Mammary microvascular endothelial cell (primary cell): ENCODE data around the gene PRDM9. TPM values are rescaled to one million over a fixed set of nuclear protein-coding genes. Genes with fewer than 3 reads are reported as not detected.

ENCODE experiments used
- total RNA-seq: library from RNA; depleted of rRNA; stranded (reverse); fragments of >200 nt; gene quantifications from 2 replicates; pipeline ENCODE4 v1.2.3, GENCODE V29; 2015

PRDM9 gene
- not detected in 2 replicates for total RNA-seq

DNA sequence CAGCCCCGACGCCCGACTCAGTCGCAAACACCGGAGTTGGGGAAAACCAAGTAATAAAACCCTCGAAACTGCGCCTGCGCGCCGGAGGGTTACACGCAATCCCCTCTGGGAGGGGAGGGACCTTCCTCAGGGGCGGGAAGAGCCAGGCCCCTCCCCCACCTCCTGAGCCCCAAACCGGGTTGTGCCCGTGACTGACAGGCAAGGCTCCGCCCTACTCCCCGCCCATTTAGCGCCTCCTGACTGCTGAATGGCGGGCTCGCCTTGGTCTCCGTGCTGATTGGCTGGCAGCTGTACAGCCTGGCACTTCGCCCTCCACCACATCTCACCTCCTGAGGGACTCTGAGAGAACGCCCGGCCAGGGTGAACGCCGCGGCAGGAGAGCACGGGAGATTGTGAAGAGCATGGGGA is at the start of gene PRDM9:
Gene PRDM9 (plus strand): TSS at position 332 of the 408 bp plus-strand sequence. CDS start 1,425 bp downstream, outside the sequence.

